ENCODE measurements around the gene MPZL1. TPM values are rescaled to one million over a fixed set of nuclear protein-coding genes. Genes with fewer than 3 reads are reported as not detected.
A peak's percentile ranks its signal among the peaks of the same experiment; 100 is the strongest.

The MPZL1 gene
- total RNA-seq, 1 donor from 2014 or later, result 133 TPM

DNA sequence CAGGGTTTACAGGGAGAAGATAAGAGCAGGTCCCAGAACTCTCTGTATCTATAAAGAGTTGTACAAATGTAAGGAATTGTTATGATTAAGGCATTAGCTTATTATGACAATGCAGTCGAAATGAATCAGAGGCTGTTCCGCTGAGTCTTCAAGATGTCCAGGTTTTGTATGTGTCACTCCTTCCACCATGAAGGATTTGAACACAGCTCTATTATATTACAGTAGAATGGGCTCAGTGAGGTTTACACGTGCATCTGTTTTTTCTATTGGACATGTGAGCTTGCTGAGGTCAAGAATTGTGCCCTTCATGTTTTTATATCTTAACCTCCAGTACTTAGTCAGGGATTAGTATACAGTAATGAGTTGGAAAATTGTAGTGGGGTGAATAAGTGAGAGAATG, 86.3 kb downstream of the MPZL1 start:
- no peaks in the 10 kb centered on the region for H3K27me3 Mint-ChIP-seq
- no peak for DNase-seq (ENCODE audit: low spot score, unreplicated experiment)
- peaks cover 21% of the 10 kb centered on the region for H3K9me3 Mint-ChIP-seq (ENCODE audit: low read depth)
- no peak overlapping the region for H3K4me3 Mint-ChIP-seq (ENCODE audit: low read depth)
- H3K36me3 Mint-ChIP-seq (ENCODE audit: insufficient read depth), result peaks cover 17% of the 10 kb centered on the region
- peaks cover 2% of the 10 kb centered on the region for H3K4me1 Mint-ChIP-seq (ENCODE audit: low read depth)
- no peak for TF ChIP-seq CTCF (IDR thresholded peaks at IDR 0.05; ENCODE audit: unreplicated experiment)
- no peak overlapping the region for H3K27ac Mint-ChIP-seq

DNA sequence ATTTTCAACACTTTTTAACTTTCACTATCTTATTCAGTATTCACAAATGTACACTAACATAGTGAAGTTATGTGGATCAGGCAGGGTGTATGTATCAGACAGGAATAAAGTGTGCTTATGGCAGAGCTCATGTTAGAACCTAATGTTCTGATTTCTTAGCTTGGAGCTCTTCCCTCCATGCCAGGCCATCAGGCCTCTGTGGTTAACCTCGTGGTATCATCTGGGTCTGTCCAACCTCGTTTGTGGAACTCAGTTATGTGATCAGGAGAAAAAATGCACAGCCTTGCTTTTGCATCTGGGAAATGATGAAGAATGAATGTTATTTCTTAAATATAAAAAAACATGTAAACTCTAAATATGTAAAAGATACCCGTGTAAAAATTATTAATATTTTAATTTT, 86.9 kb downstream of the MPZL1 start:
- Mint-ChIP-seq H3K9me3 (ENCODE audit: low read depth) (peaks cover 23% of the 10 kb centered on the region), H3K4me1 (ENCODE audit: low read depth) (no peaks in the 10 kb centered on the region), H3K27me3 (no peaks in the 10 kb centered on the region), H3K4me3 (ENCODE audit: low read depth) (no peak overlapping the region), H3K36me3 (ENCODE audit: insufficient read depth) (peaks cover 17% of the 10 kb centered on the region), H3K27ac (no peak overlapping the region)
- DNase-seq (ENCODE audit: low spot score, unreplicated experiment), result no peak
- TF ChIP-seq CTCF (IDR thresholded peaks at IDR 0.05; ENCODE audit: unreplicated experiment), result no peak

- no peak for TF ChIP-seq CTCF (IDR thresholded peaks at IDR 0.05; ENCODE audit: unreplicated experiment)
Observed at GRCh38 chr1:167812972-167813371, 91.2 kb downstream of the MPZL1 start.

DNA sequence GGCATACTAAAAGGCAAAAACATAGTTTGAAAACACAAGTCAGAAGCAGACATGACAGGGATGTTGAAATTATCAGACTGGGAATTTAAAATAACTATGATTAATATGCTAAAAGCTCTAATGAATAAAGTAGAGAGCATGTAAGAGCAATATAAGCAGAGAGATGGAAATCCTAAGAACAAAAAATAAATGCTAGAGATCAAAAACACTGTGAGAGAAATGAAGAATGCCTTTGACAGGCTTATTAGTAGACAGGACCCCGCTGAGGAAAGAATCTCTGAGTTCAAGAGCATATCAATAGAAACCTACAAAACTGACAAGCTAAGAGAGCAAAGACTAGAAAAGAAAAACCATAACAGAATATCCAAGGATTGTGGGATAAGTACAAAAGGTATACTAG, 93.9 kb downstream of the MPZL1 start:
- no peak for DNase-seq (ENCODE audit: low spot score, unreplicated experiment)
- H3K27ac Mint-ChIP-seq, result no peak overlapping the region
- peaks cover 12% of the 10 kb centered on the region for H3K4me1 Mint-ChIP-seq (ENCODE audit: low read depth)
- TF ChIP-seq CTCF (IDR thresholded peaks at IDR 0.05; ENCODE audit: unreplicated experiment), result no peak
- peaks cover 23% of the 10 kb centered on the region for H3K36me3 Mint-ChIP-seq (ENCODE audit: insufficient read depth)
- no peaks in the 10 kb centered on the region for H3K27me3 Mint-ChIP-seq
- H3K4me3 Mint-ChIP-seq (ENCODE audit: low read depth), result no peak overlapping the region
- peaks cover 41% of the 10 kb centered on the region for H3K9me3 Mint-ChIP-seq (ENCODE audit: low read depth)

More at GRCh38 chr1:167812972-167813371, 91.2 kb downstream of the MPZL1 start:
- no peaks in the 10 kb centered on the region for H3K27me3 Mint-ChIP-seq
- peaks cover 4% of the 10 kb centered on the region for H3K4me1 Mint-ChIP-seq (ENCODE audit: low read depth)
- DNase-seq (ENCODE audit: low spot score, unreplicated experiment), result no peak
- H3K36me3 Mint-ChIP-seq (ENCODE audit: insufficient read depth), result peaks cover 30% of the 10 kb centered on the region
- no peak overlapping the region for H3K4me3 Mint-ChIP-seq (ENCODE audit: low read depth)
- no peak overlapping the region for H3K27ac Mint-ChIP-seq
- peaks cover 42% of the 10 kb centered on the region for H3K9me3 Mint-ChIP-seq (ENCODE audit: low read depth)

GRCh38 chr1:167819849-167820683, 98.3 kb downstream of the MPZL1 start:
- peak; percentile 36 for DNase-seq (ENCODE audit: low spot score, unreplicated experiment)
- Mint-ChIP-seq H3K9me3 (ENCODE audit: low read depth) (peaks cover 13% of the 10 kb centered on the region), H3K27ac (peak overlapping the region; percentile 92), H3K27me3 (no peaks in the 10 kb centered on the region), H3K36me3 (ENCODE audit: insufficient read depth) (peaks cover 13% of the 10 kb centered on the region), H3K4me1 (ENCODE audit: low read depth) (peaks cover 25% of the 10 kb centered on the region), H3K4me3 (ENCODE audit: low read depth) (peak overlapping the region; percentile 67)
- TF ChIP-seq CTCF (IDR thresholded peaks at IDR 0.05; ENCODE audit: unreplicated experiment), result no peak

Data from progenitor cell of endocrine pancreas (in vitro differentiated cells).